Gastrocnemius medialis (tissue), 4 donors: Measurements from ENCODE around the gene CCDC33. TPM values are rescaled to one million over a fixed set of nuclear protein-coding genes. Genes with fewer than 3 reads are reported as not detected.

ENCODE experiments used
- ATAC-seq, 2 donors: fragments of 150-250 bp; one replicate each; pipeline ENCODE4 v1.9.1; 2016
- DNase-seq, 2 donors: peaks; one replicate each; pipeline ENCODE4 v3.0.0-alpha.2; 2019
- H3K27ac ChIP-seq, 4 donors: fragments of 200-600 bp; sonication (generic); 1 replicate in 1 of 4; 2 replicates in 3 of 4; pipeline ENCODE4 v1.5.1; 2016 to 2018; ENCODE audit warnings: mild to moderate bottlenecking in 2 of 4, moderate library complexity in 1 of 4
- H3K27me3 ChIP-seq, 3 donors: fragments of 200-600 bp; sonication (generic) in 2 of 3; 1 replicate in 1 of 3; 2 replicates in 2 of 3; pipeline versions ENCODE4 v1.5.1 to v1.6.0; 2016 to 2019; ENCODE audit warnings: mild to moderate bottlenecking in 1 of 3, moderate library complexity in 1 of 3
- H3K36me3 ChIP-seq, 2 donors: fragments of 200-600 bp; sonication (generic) in 1 of 2; one replicate each; pipeline ENCODE4 v1.5.1; 2017 to 2018
- H3K4me1 ChIP-seq, 2 donors: fragments of 200-600 bp; sonication (generic) in 1 of 2; one replicate each; pipeline ENCODE4 v1.5.1; 2016 to 2017; ENCODE audit warnings: mild to moderate bottlenecking in 2 of 2
- H3K4me3 ChIP-seq, 4 donors: fragments of 200-600 bp; sonication (generic) in 3 of 4; 1 replicate in 1 of 4; 2 replicates in 3 of 4; pipeline ENCODE4 v1.5.1; 2016 to 2019; ENCODE audit warnings: mild to moderate bottlenecking in 2 of 4
- H3K9me3 ChIP-seq, 3 donors: fragments of 200-600 bp; sonication (generic) in 2 of 3; 1 replicate in 1 of 3; 2 replicates in 2 of 3; pipeline ENCODE4 v1.5.1; 2016 to 2019
- POLR2A ChIP-seq, 2 donors: fragments of 450-650 bp; IDR thresholded peaks; one replicate each; pipeline ENCODE4 v1.6.1; 2017; ENCODE audit warnings: antibody characterized with exemption in 2 of 2, mild to moderate bottlenecking in 2 of 2, moderate library complexity in 2 of 2
- in situ Hi-C, 4 donors: fragments of 200-750 bp; cut with MboI; loops; one replicate each; pipeline versions ENCODE4 v1.15.0 to v1.8.0; 2017; ENCODE audit warnings: low sequenced_read_pairs in 4 of 4
- intact Hi-C: fragments of 100-400 bp; cut with DNase I; formaldehyde crosslinking; loops from one replicate; pipeline ENCODE4 v1.15.1; 2023; ENCODE audit warnings: low total_unique reads
- total RNA-seq, 4 donors: library from RNA; depleted of rRNA; stranded (reverse); fragments of >200 nt; gene quantifications; one replicate each; pipeline versions ENCODE4 v1.1.0 to v1.2.3, GENCODE V29; 2016
- TF ChIP-seq, protein P1 (sequence below), 5 experiments: fragments of 450-650 bp in 3 of 5; fragments of 200-600 bp in 2 of 5; sonication (generic) in 2 of 5; IDR thresholded peaks in 4 of 5; conservative IDR thresholded peaks in 1 of 5; 1 replicate in 4 of 5; 2 replicates in 1 of 5; pipeline ENCODE4 v1.5.1; 2016 to 2019; ENCODE audit warnings: antibody characterized with exemption in 5 of 5, mild to moderate bottlenecking in 3 of 5, moderate library complexity in 3 of 5

The CCDC33 gene
- total RNA-seq, 4 donors from 2014 or later: not detected

DNA sequence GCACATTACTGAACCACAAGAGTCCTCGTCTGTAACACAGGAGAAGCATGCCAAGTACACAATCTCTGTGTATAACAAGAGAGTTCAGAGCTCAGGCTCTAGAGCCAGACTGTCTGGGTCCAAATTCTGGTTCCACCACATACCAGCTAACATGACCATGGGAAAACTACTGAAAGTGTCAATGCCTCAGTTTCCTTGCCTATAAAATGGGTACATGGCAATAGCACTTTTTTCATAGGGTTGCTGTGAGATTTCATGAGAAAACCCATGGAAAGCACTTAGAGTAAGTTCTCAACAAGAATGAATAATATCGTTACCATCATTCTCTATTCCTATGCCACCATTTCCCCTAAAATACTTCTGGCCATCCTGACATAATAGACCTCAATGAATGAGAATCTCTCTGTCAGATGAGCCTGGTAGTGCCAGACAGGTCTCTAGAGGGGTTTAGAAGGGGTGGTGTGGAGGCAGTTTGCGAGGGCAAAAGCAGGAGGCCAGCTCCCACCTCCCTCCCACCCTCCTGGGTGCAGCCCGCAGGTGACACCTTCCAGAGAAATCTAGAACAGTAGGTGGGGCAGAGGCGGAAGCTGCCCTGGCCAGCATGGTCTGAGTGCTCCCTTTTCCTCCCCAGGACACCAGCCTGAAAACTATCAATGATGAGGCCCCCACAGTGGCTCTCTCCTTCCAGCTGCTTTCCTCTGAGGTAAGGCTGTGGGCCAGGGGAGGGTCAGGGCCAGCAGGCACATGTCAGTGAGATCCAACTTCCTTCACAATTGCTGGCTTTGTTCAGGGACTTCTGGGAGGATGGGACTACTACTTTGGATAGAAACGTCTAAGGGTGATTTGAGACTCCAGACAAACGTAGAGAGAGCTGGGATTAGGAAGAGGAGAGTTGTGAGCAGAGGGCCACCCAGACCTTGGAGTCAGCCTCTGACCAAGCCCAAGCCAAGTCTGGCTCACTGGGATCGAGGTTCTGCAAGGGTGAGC, 45.3 kb downstream of the CCDC33 start:
- no peak overlapping the region for H3K4me3 ChIP-seq
- ATAC-seq (no peak), DNase-seq (no peak)
- no peaks in the 10 kb centered on the region for H3K4me1 ChIP-seq
- peaks cover 4 to 12% (median 5%) of the 10 kb centered on the region in 3 donors for H3K27me3 ChIP-seq
- no peak overlapping the region for H3K27ac ChIP-seq
- TF ChIP-seq, protein P1, sequence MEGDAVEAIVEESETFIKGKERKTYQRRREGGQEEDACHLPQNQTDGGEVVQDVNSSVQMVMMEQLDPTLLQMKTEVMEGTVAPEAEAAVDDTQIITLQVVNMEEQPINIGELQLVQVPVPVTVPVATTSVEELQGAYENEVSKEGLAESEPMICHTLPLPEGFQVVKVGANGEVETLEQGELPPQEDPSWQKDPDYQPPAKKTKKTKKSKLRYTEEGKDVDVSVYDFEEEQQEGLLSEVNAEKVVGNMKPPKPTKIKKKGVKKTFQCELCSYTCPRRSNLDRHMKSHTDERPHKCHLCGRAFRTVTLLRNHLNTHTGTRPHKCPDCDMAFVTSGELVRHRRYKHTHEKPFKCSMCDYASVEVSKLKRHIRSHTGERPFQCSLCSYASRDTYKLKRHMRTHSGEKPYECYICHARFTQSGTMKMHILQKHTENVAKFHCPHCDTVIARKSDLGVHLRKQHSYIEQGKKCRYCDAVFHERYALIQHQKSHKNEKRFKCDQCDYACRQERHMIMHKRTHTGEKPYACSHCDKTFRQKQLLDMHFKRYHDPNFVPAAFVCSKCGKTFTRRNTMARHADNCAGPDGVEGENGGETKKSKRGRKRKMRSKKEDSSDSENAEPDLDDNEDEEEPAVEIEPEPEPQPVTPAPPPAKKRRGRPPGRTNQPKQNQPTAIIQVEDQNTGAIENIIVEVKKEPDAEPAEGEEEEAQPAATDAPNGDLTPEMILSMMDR (IDR thresholded peaks at IDR 0.05 in 4 of 5, conservative IDR thresholded peaks at IDR 0.05 in 1 of 5): no peak
- TF ChIP-seq POLR2A (IDR thresholded peaks at IDR 0.05): no peak
- intact Hi-C loops (no loop called here), in situ Hi-C loops (no loop called here)
- H3K9me3 ChIP-seq: no peaks in the 10 kb centered on the region
- no peaks in the 10 kb centered on the region for H3K36me3 ChIP-seq

DNA sequence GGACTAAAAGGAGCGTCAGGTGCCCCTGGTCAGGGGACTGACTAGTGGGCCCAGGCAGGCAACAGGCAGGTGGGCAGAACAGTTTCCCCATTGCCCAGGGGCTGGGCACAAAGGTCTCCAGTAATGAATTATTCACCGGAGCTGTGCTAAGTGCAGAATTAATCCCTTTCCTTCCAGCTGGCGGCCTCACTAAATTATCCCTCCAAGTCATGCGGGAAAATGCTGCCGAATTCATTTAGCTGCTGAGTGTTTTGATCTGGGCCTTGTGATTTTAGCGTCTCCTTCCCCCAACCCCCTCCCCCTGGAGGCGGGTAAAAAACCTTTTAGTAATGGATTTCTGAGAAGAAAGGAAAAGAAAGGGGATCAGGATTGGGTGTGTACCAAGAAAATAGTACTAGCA, 47.2 kb downstream of the CCDC33 start:
- DNase-seq (no peak), ATAC-seq (no peak)

GRCh38 chr15:74289671-74290070, 53.5 kb downstream of the CCDC33 start:
- Histone ChIP-seq H3K27ac (no peak overlapping the region), H3K4me3 (no peak overlapping the region), H3K27me3 (peaks cover 0 to 9% (median 0%) of the 10 kb centered on the region in 3 donors), H3K4me1 (no peaks in the 10 kb centered on the region), H3K9me3 (no peaks in the 10 kb centered on the region), H3K36me3 (no peaks in the 10 kb centered on the region)
- ATAC-seq (no peak), DNase-seq (no peak)
- TF ChIP-seq, protein P1 (IDR thresholded peaks at IDR 0.05 in 4 of 5, conservative IDR thresholded peaks at IDR 0.05 in 1 of 5): no peak
- TF ChIP-seq POLR2A (IDR thresholded peaks at IDR 0.05): no peak
- intact Hi-C loops (no loop called here), in situ Hi-C loops (no loop called here)

More for the DNA sequence above, 47.2 kb downstream of the CCDC33 start:
- Histone ChIP-seq H3K27ac (no peak overlapping the region), H3K4me3 (no peak overlapping the region), H3K36me3 (no peaks in the 10 kb centered on the region), H3K4me1 (no peaks in the 10 kb centered on the region), H3K9me3 (no peaks in the 10 kb centered on the region), H3K27me3 (peaks cover 4 to 12% (median 5%) of the 10 kb centered on the region in 3 donors)
- intact Hi-C loops: no loop called here
- in situ Hi-C loops: no loop called here
- TF ChIP-seq POLR2A (IDR thresholded peaks at IDR 0.05): no peak
- TF ChIP-seq, protein P1 (IDR thresholded peaks at IDR 0.05 in 4 of 5, conservative IDR thresholded peaks at IDR 0.05 in 1 of 5): no peak

DNA sequence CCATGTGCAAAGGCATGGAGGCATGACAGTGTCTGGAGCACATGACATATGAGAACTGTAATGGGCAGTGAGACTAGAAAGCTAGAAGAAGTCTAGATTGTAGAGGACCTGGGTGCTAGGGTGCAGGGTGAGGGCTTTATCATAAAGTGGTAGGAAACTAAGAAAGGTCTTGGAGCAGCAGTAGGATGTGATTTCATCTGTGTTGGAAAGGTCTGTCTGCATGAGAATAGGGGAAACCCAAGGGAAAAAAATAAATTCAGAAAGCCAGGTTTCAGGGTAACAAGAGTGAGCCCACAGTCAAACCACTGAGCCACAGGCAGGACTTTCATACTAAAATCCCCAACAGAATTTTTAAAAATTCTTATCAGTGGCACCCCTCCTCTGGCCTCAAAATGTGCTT, 54.5 kb downstream of the CCDC33 start:
- intact Hi-C loops: no loop called here
- TF ChIP-seq, protein P1 (IDR thresholded peaks at IDR 0.05 in 4 of 5, conservative IDR thresholded peaks at IDR 0.05 in 1 of 5): no peak
- no peak for TF ChIP-seq POLR2A (IDR thresholded peaks at IDR 0.05)
- H3K4me1 ChIP-seq: no peaks in the 10 kb centered on the region
- DNase-seq (no peak), ATAC-seq (no peak)
- peaks cover 0 to 11% (median 0%) of the 10 kb centered on the region in 3 donors for H3K27me3 ChIP-seq
- in situ Hi-C loops: no loop called here
- no peaks in the 10 kb centered on the region for H3K9me3 ChIP-seq
- no peak overlapping the region for H3K4me3 ChIP-seq
- H3K27ac ChIP-seq: no peak overlapping the region
- no peaks in the 10 kb centered on the region for H3K36me3 ChIP-seq
